Measurements from ENCODE around the gene CPM. TPM values are rescaled to one million over a fixed set of nuclear protein-coding genes. Genes with fewer than 3 reads are reported as not detected.
A peak's percentile ranks its signal among the peaks of the same experiment; 100 is the strongest.

Gene CPM
- total RNA-seq, 4 donors from 2014 or later, result 54.0 to 117 (median 75.2) TPM

DNA sequence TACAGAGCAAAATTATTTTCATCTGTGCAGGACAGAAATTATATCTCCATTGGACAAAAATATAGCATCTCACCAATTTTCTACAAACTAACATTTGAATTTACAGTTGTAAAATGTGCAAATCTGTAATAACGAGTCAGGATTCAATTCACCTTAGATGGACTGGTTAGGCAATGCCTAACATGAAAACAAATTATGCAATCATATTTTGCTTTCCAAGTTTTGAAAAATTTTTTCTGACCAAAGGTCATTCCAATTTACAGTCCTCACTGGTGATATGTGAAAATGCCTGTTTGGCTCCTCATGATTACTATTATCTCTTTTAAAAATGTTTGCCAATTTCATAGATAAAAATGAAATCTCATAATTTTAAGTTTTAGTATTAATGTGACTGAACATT lies 6.5 kb upstream of the CPM start:
- no peaks in the 10 kb centered on the region for H3K27me3 ChIP-seq
- TF ChIP-seq, protein P1, sequence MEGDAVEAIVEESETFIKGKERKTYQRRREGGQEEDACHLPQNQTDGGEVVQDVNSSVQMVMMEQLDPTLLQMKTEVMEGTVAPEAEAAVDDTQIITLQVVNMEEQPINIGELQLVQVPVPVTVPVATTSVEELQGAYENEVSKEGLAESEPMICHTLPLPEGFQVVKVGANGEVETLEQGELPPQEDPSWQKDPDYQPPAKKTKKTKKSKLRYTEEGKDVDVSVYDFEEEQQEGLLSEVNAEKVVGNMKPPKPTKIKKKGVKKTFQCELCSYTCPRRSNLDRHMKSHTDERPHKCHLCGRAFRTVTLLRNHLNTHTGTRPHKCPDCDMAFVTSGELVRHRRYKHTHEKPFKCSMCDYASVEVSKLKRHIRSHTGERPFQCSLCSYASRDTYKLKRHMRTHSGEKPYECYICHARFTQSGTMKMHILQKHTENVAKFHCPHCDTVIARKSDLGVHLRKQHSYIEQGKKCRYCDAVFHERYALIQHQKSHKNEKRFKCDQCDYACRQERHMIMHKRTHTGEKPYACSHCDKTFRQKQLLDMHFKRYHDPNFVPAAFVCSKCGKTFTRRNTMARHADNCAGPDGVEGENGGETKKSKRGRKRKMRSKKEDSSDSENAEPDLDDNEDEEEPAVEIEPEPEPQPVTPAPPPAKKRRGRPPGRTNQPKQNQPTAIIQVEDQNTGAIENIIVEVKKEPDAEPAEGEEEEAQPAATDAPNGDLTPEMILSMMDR (IDR thresholded peaks at IDR 0.05), result no peak
- TF ChIP-seq POLR2A (IDR thresholded peaks at IDR 0.05) (no peak), EP300 (IDR thresholded peaks at IDR 0.05) (no peak)
- H3K9me3 ChIP-seq, result no peaks in the 10 kb centered on the region
- H3K4me3 ChIP-seq, result no peak overlapping the region
- WGBS, 2 donors, result 39 to 47% methylated on average over 1 of the region's 1 CpG
- DNase-seq (ENCODE audit: low spot score in 2 of 2), result no peak
- H3K36me3 ChIP-seq, result no peaks in the 10 kb centered on the region
- peaks cover 0 to 15% (median 0%) of the 10 kb centered on the region in 4 donors for H3K4me1 ChIP-seq
- no peak overlapping the region for H3K27ac ChIP-seq

DNA sequence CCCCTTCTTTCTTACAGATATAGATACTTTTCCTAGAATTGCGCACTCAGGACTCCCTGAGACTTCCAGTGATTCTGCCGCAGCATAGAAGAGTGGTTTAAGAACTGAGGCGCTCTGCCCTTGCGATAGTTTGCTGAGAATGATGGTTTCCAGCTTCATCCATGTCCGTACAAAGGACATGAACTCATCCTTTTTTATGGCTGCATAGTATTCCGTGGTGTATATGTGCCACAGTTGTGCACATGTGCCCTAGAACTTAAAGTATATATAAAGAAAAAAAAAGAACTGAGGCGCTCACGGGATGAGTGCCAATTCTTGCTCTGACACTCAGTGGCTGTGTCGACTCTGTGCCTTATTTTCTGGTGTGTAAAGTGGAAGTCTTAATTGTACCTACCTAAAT lies 1.4 kb upstream of the CPM start:
- Histone ChIP-seq H3K36me3 (no peaks in the 10 kb centered on the region), H3K27me3 (no peaks in the 10 kb centered on the region), H3K9me3 (peaks cover 0 to 3% (median 0%) of the 10 kb centered on the region in 4 donors), H3K4me3 (no peak overlapping the region), H3K4me1 (peaks cover 0 to 24% (median 0%) of the 10 kb centered on the region in 4 donors), H3K27ac (no peak overlapping the region)
- 92 to 95% methylated on average over 9 of the region's 9 CpGs for WGBS, 2 donors
- no peak for DNase-seq (ENCODE audit: low spot score in 2 of 2)
- TF ChIP-seq, protein P1 (IDR thresholded peaks at IDR 0.05), result no peak
- TF ChIP-seq POLR2A (IDR thresholded peaks at IDR 0.05) (no peak), EP300 (IDR thresholded peaks at IDR 0.05) (no peak)

DNA sequence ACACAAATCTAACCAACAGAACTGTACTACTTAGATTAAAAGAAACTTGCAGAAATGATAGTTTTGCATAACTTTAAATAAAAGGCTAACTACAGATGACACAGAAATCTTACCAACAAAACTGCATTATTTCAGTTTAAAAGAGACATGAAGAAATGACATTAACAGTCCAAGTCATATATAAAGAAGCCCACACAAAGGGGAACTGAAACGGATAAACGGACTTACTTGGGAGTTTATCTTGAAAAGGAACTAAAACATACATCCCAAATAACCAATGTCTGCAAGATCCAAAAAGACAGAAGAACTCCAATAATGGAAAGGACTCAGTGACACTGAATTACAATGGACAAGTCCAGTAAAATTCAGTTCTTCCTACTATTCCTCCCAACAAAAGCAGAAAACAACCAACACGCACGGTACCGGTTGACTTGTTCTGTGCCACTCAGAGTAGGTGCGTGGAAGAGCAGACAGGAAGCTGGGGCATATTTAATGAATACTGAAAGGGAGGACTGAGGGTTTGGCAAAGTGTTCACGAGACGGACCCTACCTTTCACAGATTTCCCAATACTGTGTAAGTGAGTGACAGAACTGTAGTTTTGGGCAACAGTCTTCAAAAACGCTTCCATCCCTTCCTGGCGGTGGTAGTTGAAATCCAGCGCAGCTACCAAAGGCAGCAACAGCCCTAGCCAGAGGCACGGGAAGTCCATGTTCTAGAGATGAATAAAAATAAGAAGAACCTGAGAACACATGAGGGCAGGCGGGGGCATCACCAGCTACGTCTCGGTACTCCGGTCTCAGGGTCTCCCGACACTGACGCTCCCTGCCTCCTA lies 627 bp downstream of the CPM start:
- H3K27me3 ChIP-seq, result no peaks in the 10 kb centered on the region
- TF ChIP-seq POLR2A (IDR thresholded peaks at IDR 0.05) (no peak), EP300 (IDR thresholded peaks at IDR 0.05) (no peak)
- TF ChIP-seq, protein P1 (IDR thresholded peaks at IDR 0.05), result no peak
- H3K36me3 ChIP-seq, result no peaks in the 10 kb centered on the region
- 11 to 15% methylated on average over 18 of the region's 18 CpGs for WGBS, 2 donors
- peak overlapping the region; percentile 55 to 75 (median 62) for H3K4me3 ChIP-seq
- no peak for DNase-seq (ENCODE audit: low spot score in 2 of 2)
- peaks cover 0 to 5% (median 2%) of the 10 kb centered on the region in 4 donors for H3K9me3 ChIP-seq
- H3K27ac ChIP-seq, result peak overlapping the region; percentile 57 to 77 (median 66)
- peaks cover 0 to 17% (median 0%) of the 10 kb centered on the region in 4 donors for H3K4me1 ChIP-seq

DNA sequence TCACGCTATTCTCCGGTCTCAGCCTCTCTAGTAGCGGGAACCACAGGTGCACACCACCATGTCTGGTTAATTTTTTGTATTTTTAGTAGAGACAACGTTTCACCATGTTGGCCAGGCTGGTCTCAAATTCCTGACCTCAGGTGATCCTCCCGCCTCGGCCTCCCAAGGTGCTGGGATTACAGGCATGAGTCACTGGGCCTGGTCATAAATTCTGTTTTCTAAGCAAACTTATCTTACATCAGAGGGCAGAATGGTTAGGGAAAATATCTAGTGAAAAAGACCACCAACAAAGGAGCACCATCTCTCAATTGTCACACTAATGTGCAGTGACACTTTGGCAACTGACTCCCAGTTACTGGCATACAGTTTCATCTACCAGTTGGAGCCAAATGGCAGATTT lies 2.8 kb downstream of the CPM start:
- WGBS, 2 donors, result 89 to 91% methylated on average over 6 of the region's 6 CpGs
- Histone ChIP-seq H3K9me3 (peaks cover 0 to 5% (median 2%) of the 10 kb centered on the region in 4 donors), H3K36me3 (no peaks in the 10 kb centered on the region), H3K4me3 (peak overlapping the region in 1 of 4 donors; percentile 75), H3K27me3 (no peaks in the 10 kb centered on the region), H3K4me1 (peaks cover 0 to 13% (median 0%) of the 10 kb centered on the region in 4 donors), H3K27ac (no peak overlapping the region)
- TF ChIP-seq, protein P1 (IDR thresholded peaks at IDR 0.05), result no peak
- TF ChIP-seq POLR2A (IDR thresholded peaks at IDR 0.05) (no peak), EP300 (IDR thresholded peaks at IDR 0.05) (no peak)
- DNase-seq (ENCODE audit: low spot score in 2 of 2), result no peak

DNA sequence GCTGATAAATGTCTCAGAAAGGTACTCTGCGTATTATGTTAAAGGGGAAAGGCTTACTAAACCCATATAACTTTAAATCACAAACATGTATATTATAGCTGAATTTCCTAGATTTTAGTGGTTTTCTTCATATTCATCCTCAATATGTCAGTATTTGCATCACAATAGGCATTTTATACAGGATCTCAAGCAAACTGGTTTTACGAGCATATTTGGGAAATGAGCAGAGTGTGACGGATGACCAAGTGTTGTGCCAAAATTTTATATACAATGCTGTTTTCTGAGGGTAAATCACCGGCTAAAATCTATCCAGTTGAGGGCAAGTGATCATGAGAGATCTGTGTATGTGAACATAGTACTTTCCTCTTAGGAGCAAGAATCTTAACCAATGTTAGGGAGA lies 8.4 kb downstream of the CPM start:
- 72 to 79% methylated on average over 4 of the region's 4 CpGs for WGBS, 2 donors
- DNase-seq (ENCODE audit: low spot score in 2 of 2), result no peak
- H3K27me3 ChIP-seq, result no peaks in the 10 kb centered on the region
- H3K9me3 ChIP-seq, result peaks cover 0 to 5% (median 0%) of the 10 kb centered on the region in 4 donors
- H3K4me1 ChIP-seq, result no peaks in the 10 kb centered on the region
- H3K36me3 ChIP-seq, result no peaks in the 10 kb centered on the region
- TF ChIP-seq EP300 (IDR thresholded peaks at IDR 0.05), result no peak
- no peak for TF ChIP-seq POLR2A (IDR thresholded peaks at IDR 0.05)
- TF ChIP-seq, protein P1 (IDR thresholded peaks at IDR 0.05), result no peak
- H3K4me3 ChIP-seq, result no peak overlapping the region
- H3K27ac ChIP-seq, result no peak overlapping the region
